GM06990 (cell line): ENCODE data around the gene IGF1.

ENCODE experiments used
- DNase-seq: peaks from one replicate; pipeline ENCODE4 v3.0.0-alpha.2; 2011; ENCODE audit not compliant: insufficient read length; ENCODE audit errors: extremely low read depth
- H3K27me3 ChIP-seq: replicated peaks from 2 replicates; pipeline ENCODE4 v1.6.0; 2011; ENCODE audit warnings: low read length; ENCODE audit not compliant: control insufficient read depth, insufficient read depth
- H3K36me3 ChIP-seq: 2 replicates; pipeline ENCODE4 v1.5.1; 2011; ENCODE audit warnings: low read length; ENCODE audit not compliant: control insufficient read depth, insufficient read depth
- H3K4me3 ChIP-seq: replicated peaks from 2 replicates; pipeline ENCODE4 v1.5.1; 2011; ENCODE audit warnings: low read depth, mild to moderate bottlenecking, control low read depth, low read length
- TF ChIP-seq, protein P1 (sequence below): IDR thresholded peaks from 2 replicates; pipeline ENCODE4 v1.5.1; 2011; ENCODE audit warnings: low read length, control low read depth, mild to moderate bottlenecking, inconsistent platforms; ENCODE audit not compliant: insufficient read depth, poor library complexity, severe bottlenecking

IGF1 gene

GRCh38 chr12:102351322-102351721 is 129.0 kb downstream of the IGF1 start:
- H3K36me3 ChIP-seq, result no peaks in the 10 kb centered on the region
- TF ChIP-seq, protein P1, sequence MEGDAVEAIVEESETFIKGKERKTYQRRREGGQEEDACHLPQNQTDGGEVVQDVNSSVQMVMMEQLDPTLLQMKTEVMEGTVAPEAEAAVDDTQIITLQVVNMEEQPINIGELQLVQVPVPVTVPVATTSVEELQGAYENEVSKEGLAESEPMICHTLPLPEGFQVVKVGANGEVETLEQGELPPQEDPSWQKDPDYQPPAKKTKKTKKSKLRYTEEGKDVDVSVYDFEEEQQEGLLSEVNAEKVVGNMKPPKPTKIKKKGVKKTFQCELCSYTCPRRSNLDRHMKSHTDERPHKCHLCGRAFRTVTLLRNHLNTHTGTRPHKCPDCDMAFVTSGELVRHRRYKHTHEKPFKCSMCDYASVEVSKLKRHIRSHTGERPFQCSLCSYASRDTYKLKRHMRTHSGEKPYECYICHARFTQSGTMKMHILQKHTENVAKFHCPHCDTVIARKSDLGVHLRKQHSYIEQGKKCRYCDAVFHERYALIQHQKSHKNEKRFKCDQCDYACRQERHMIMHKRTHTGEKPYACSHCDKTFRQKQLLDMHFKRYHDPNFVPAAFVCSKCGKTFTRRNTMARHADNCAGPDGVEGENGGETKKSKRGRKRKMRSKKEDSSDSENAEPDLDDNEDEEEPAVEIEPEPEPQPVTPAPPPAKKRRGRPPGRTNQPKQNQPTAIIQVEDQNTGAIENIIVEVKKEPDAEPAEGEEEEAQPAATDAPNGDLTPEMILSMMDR, result no peak
- H3K27me3 ChIP-seq, result no peaks in the 10 kb centered on the region
- no peak overlapping the region for H3K4me3 ChIP-seq
- no peak for DNase-seq

DNA sequence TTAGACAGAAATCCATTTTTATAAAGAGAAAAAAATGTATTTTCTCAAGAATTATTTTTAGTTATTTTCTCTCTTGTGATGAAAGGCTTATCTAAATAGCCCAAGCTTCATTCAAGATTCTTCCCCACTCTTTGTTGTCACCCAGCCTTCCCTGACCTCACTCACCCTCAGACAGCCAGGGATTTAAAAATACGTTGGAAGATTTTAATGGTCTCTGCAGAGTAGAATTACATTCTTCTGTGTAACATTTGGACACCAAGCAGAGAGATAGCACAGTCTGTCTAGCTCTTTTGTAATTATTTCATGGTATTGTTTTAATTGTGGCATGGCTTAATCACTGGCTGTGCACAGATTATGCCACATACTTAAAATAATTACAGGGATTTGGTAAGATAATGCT is 130.3 kb downstream of the IGF1 start:
- H3K36me3 ChIP-seq, result no peaks in the 10 kb centered on the region
- no peak for DNase-seq

DNA sequence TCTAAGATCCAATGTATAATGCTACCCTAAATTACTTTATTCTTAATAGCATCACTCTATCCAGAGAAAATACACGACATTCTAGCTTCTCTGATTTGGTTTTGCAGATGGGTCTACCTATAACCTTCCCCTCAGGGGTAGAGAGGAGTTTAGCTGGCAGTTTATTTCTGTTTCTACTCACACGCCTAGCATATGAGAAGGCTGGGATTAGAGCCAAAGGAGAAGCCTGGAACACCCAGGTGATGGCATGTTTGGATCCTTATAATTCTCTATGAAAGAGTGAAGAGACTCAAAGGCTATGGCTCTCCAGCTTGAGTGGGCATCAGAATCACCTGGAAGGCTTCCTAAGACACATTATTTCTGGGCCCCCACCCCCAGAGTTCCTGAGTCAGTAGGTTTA is 131.3 kb downstream of the IGF1 start:
- Histone ChIP-seq H3K36me3 (no peaks in the 10 kb centered on the region), H3K4me3 (no peak overlapping the region), H3K27me3 (no peaks in the 10 kb centered on the region)
- no peak for DNase-seq
- TF ChIP-seq, protein P1, result no peak

More for the DNA sequence above, 130.3 kb downstream of the IGF1 start:
- Histone ChIP-seq H3K27me3 (no peaks in the 10 kb centered on the region), H3K4me3 (no peak overlapping the region)
- TF ChIP-seq, protein P1, result no peak

DNA sequence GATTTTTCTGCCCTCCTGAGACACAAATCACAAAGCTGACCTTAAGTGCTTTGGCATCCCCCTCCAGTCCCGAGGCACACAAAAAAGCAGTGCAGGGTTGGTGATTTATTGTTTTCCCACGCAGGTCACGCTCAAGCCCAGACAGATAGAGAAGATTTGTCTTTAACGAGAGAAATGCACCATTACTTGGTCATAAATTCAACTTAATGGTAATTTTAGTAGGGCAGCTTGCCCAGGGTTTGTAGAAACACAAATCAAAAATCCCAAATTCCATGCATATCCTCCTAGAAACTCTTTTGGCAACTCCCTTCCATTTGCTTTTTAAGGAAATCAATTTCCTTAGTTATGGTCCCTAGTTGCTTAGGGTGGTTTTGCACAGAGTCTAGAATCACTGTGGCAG is 132.6 kb downstream of the IGF1 start:
- Histone ChIP-seq H3K27me3 (no peaks in the 10 kb centered on the region), H3K36me3 (no peaks in the 10 kb centered on the region), H3K4me3 (no peak overlapping the region)
- no peak for DNase-seq
- TF ChIP-seq, protein P1, result no peak
